SK-N-MC (cell line): Measurements from ENCODE around the gene ZBTB8B.
"Not testable (repeated sequence)": the region's sequence is repeated elsewhere in the genome, so short reads cannot be mapped to it uniquely, and the experiment has no call there.

ENCODE experiments used
- DNase-seq: peaks from one replicate; pipeline ENCODE4 v3.0.0-alpha.2; 2011; ENCODE audit warnings: low read depth, low spot score
- H3K27ac ChIP-seq: fragments of 200-600 bp; sonication (generic); 2 replicates; pipeline ENCODE4 v1.5.1; 2016; ENCODE audit warnings: mixed run types
- H3K36me3 ChIP-seq: fragments of 200-600 bp; sonication (generic); 2 replicates; pipeline ENCODE4 v1.6.1; 2017; ENCODE audit warnings: antibody characterized with exemption, low read length, mixed read lengths; ENCODE audit not compliant: insufficient read depth
- H3K4me3 ChIP-seq: fragments of 200-600 bp; sonication (generic); 2 replicates; pipeline ENCODE4 v1.5.1; 2016
- H3K9ac ChIP-seq: fragments of 200-600 bp; sonication (generic); 2 replicates; pipeline ENCODE4 v1.8.0; 2017; ENCODE audit warnings: mixed run types, mixed read lengths; ENCODE audit not compliant: insufficient read length
- H3K9me3 ChIP-seq: fragments of 200-600 bp; sonication (generic); 2 replicates; pipeline ENCODE4 v1.6.1; 2017; ENCODE audit warnings: low read depth, mild to moderate bottlenecking, antibody characterized with exemption, low read length, moderate library complexity, mixed read lengths
- EZH2 ChIP-seq: fragments of 200-600 bp; sonication (generic); IDR thresholded peaks from one replicate; pipeline ENCODE4 v1.6.1; 2017; ENCODE audit warnings: antibody characterized with exemption
- FOXP2 ChIP-seq: optimal IDR thresholded peaks from 2 replicates; pipeline ENCODE3; 2011; ENCODE audit warnings: mild to moderate bottlenecking, moderate library complexity; ENCODE audit not compliant: insufficient read depth; ENCODE audit errors: extremely low read length, control extremely low read depth
- POLR2AphosphoS5 ChIP-seq: IDR thresholded peaks from 2 replicates; pipeline ENCODE4 v1.6.1; 2012; ENCODE audit warnings: mild to moderate bottlenecking, low read depth, low read length, borderline replicate concordance

The ZBTB8B gene

GRCh38 chr1:32480761-32481160 lies 15.9 kb downstream of the ZBTB8B start:
- no peak overlapping the region for H3K27ac ChIP-seq
- DNase-seq: no peak
- no peak overlapping the region for H3K4me3 ChIP-seq
- H3K9ac ChIP-seq: no peak overlapping the region
- TF ChIP-seq EZH2 (no peak), FOXP2 (no peak), POLR2AphosphoS5 (no peak)
- H3K36me3 ChIP-seq: no peaks in the 10 kb centered on the region
- H3K9me3 ChIP-seq: no peaks in the 10 kb centered on the region

GRCh38 chr1:32481788-32482187 lies 16.9 kb downstream of the ZBTB8B start:
- not testable (repeated sequence) for DNase-seq, H3K9ac ChIP-seq, H3K9me3 ChIP-seq, H3K36me3 ChIP-seq, H3K4me3 ChIP-seq, H3K27ac ChIP-seq

GRCh38 chr1:32485554-32486255 lies 20.8 kb downstream of the ZBTB8B start:
- DNase-seq: no peak
- H3K4me3 ChIP-seq: no peak overlapping the region
- H3K9ac ChIP-seq: no peak overlapping the region
- TF ChIP-seq EZH2: no peak
- no peak overlapping the region for H3K27ac ChIP-seq
- no peaks in the 10 kb centered on the region for H3K36me3 ChIP-seq
- H3K9me3 ChIP-seq: no peaks in the 10 kb centered on the region

- TF ChIP-seq EZH2 (no peak), FOXP2 (no peak), POLR2AphosphoS5 (no peak)
Observed at GRCh38 chr1:32486463-32487113, 21.7 kb downstream of the ZBTB8B start.

GRCh38 chr1:32487182-32487581 lies 22.3 kb downstream of the ZBTB8B start:
- no peak for DNase-seq
- H3K27ac ChIP-seq: no peak overlapping the region
- H3K36me3 ChIP-seq: no peaks in the 10 kb centered on the region
- no peak for TF ChIP-seq EZH2
- no peak for TF ChIP-seq FOXP2
- TF ChIP-seq POLR2AphosphoS5: no peak
- H3K4me3 ChIP-seq: no peak overlapping the region
- no peaks in the 10 kb centered on the region for H3K9me3 ChIP-seq
- H3K9ac ChIP-seq: no peak overlapping the region

More at GRCh38 chr1:32486463-32487113, 21.7 kb downstream of the ZBTB8B start:
- Histone ChIP-seq H3K4me3 (no peak overlapping the region), H3K36me3 (no peaks in the 10 kb centered on the region), H3K27ac (no peak overlapping the region), H3K9ac (no peak overlapping the region), H3K9me3 (no peaks in the 10 kb centered on the region)
- DNase-seq: no peak

GRCh38 chr1:32489774-32490454 lies 25.0 kb downstream of the ZBTB8B start:
- no peaks in the 10 kb centered on the region for H3K9me3 ChIP-seq
- TF ChIP-seq EZH2 (no peak), POLR2AphosphoS5 (no peak), FOXP2 (no peak)
- no peak for DNase-seq
- H3K4me3 ChIP-seq: no peak overlapping the region
- H3K36me3 ChIP-seq: no peaks in the 10 kb centered on the region
- no peak overlapping the region for H3K27ac ChIP-seq
- no peak overlapping the region for H3K9ac ChIP-seq

- no peak for DNase-seq
- TF ChIP-seq FOXP2: no peak
- no peak for TF ChIP-seq POLR2AphosphoS5
- TF ChIP-seq EZH2: no peak
- Histone ChIP-seq H3K9me3 (no peaks in the 10 kb centered on the region), H3K36me3 (no peaks in the 10 kb centered on the region), H3K9ac (no peak overlapping the region), H3K27ac (no peak overlapping the region), H3K4me3 (no peak overlapping the region)
Observed at GRCh38 chr1:32491386-32491785, 26.5 kb downstream of the ZBTB8B start.

- Histone ChIP-seq H3K27ac (no peak overlapping the region), H3K9ac (no peak overlapping the region), H3K36me3 (no peaks in the 10 kb centered on the region), H3K9me3 (no peaks in the 10 kb centered on the region), H3K4me3 (no peak overlapping the region)
- no peak for DNase-seq
- no peak for TF ChIP-seq EZH2
Observed at GRCh38 chr1:32494196-32494595, 29.3 kb downstream of the ZBTB8B start.
